Stimulated activated naive B cell treated with anti-CD40 and anti-IgM and Interleukin-4, amounts not matched to agents 10 μg/mL and 1 μg/mL and 100 μg/mL, for 72 hours (primary cell): ENCODE results near the gene MMS19.

ENCODE experiments used
- ATAC-seq, 2 donors: fragments of 150-1000 bp; cut with Tn5 transposase; replicated peaks; 2 replicates each; pipeline ENCODE4 v1.10.0; 2021; ENCODE audit warnings: moderate library complexity in 1 of 2
- DNase-seq: peaks from one replicate; pipeline ENCODE4 v3.0.0; 2021
- H3K27ac Mint-ChIP-seq: one replicate; pipeline ENCODE4 v1.8.0; 2022; ENCODE audit warnings: mild to moderate bottlenecking, mixed read lengths
- H3K27me3 Mint-ChIP-seq, 2 donors: one replicate each; pipeline ENCODE4 v1.8.0; 2022; ENCODE audit warnings: mixed read lengths in 2 of 2
- H3K36me3 Mint-ChIP-seq, 2 donors: one replicate each; pipeline ENCODE4 v1.8.0; 2022; ENCODE audit warnings: mixed read lengths in 2 of 2, mild to moderate bottlenecking in 1 of 2
- H3K4me1 Mint-ChIP-seq, 2 donors: one replicate each; pipeline ENCODE4 v1.8.0; 2022; ENCODE audit warnings: mixed read lengths in 2 of 2, mild to moderate bottlenecking in 1 of 2
- H3K4me3 Mint-ChIP-seq, 2 donors: one replicate each; pipeline ENCODE4 v1.8.0; 2022; ENCODE audit warnings: mild to moderate bottlenecking in 2 of 2, mixed read lengths in 2 of 2, moderate library complexity in 1 of 2
- H3K9me3 Mint-ChIP-seq, 2 donors: one replicate each; pipeline ENCODE4 v1.8.0; 2022; ENCODE audit warnings: mixed read lengths in 2 of 2, mild to moderate bottlenecking in 1 of 2

MMS19 gene

GRCh38 chr10:97518301-97519043 lies 20.2 kb upstream of the MMS19 start:
- Mint-ChIP-seq H3K4me1 (peaks cover 6 to 11% of the 10 kb centered on the region in 2 donors), H3K36me3 (no peaks in the 10 kb centered on the region), H3K9me3 (no peaks in the 10 kb centered on the region), H3K27me3 (peaks cover 10 to 40% of the 10 kb centered on the region in 2 donors), H3K4me3 (no peak overlapping the region), H3K27ac (no peak overlapping the region)
- no peak for DNase-seq
- ATAC-seq, result no peak

DNA sequence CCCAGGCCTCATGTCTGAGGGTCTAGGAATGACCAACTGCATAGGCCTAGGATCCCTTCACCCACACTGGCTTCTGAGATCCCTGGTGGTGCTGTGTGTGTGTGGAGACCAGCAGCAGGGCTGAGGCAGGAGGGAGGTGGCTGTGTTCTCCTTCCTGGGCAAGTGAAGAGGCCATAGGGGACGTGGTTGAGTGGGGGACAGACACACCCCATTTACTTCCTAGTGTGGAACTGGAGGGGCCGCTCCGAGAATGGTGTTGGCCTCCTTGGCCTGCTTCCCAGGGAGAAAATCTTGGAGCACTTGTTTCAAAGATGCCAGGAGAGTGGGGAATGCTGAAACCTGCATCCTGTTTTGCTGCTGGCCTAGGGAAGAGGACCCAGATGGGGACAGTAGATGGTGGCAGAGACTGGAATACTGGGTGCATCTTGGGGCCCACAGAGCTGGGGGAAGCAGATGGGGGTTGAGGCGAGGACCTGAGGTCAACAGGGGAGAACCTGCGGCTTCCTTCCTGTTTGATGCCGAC lies 19.6 kb upstream of the MMS19 start:
- no peaks in the 10 kb centered on the region for H3K36me3 Mint-ChIP-seq
- peaks cover 7 to 34% of the 10 kb centered on the region in 2 donors for H3K27me3 Mint-ChIP-seq
- DNase-seq (no peak), ATAC-seq (no peak)
- peaks cover 6 to 11% of the 10 kb centered on the region in 2 donors for H3K4me1 Mint-ChIP-seq
- no peaks in the 10 kb centered on the region for H3K9me3 Mint-ChIP-seq
- H3K4me3 Mint-ChIP-seq, result no peak overlapping the region
- H3K27ac Mint-ChIP-seq, result no peak overlapping the region

DNA sequence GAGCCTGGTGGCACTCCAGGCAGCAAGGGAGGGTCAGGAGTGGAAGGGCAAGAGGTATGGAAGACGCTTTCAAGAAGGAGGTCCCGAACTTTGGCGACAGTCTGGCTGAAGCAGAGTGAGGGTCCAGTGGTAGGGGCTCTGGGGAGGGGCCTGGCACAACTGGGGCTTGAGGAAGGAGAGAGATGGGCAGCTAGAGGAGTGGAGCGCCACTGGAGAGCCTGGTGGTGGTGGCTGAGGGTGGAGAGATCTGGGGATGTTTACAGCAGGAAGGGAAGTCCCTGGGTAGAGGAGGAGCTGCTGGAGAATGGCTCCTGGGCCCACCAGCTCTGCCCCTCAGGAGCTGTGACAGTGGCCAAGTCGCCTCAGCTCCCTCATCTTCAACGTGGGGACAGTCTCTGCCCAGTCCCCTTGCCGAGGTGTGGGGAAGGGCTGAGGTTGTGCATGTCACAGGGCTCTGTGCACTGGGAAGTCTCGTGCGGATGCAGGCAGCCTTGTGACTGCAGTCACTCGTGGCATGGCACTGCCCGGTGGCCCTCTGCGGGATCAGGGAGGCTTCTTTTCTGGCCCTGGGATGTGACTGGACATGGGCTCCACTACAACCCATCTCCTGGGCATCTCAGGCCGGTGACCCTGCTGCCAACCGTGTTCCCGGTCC lies 19.0 kb upstream of the MMS19 start:
- H3K27me3 Mint-ChIP-seq, result peaks cover 6 to 28% of the 10 kb centered on the region in 2 donors
- H3K27ac Mint-ChIP-seq, result no peak overlapping the region
- peaks cover 6 to 11% of the 10 kb centered on the region in 2 donors for H3K4me1 Mint-ChIP-seq
- H3K4me3 Mint-ChIP-seq, result no peak overlapping the region
- H3K9me3 Mint-ChIP-seq, result no peaks in the 10 kb centered on the region
- no peaks in the 10 kb centered on the region for H3K36me3 Mint-ChIP-seq
- no peak for ATAC-seq
- DNase-seq, result no peak

GRCh38 chr10:97515271-97515978 lies 17.2 kb upstream of the MMS19 start:
- Mint-ChIP-seq H3K27me3 (peaks cover 6 to 19% of the 10 kb centered on the region in 2 donors), H3K9me3 (no peaks in the 10 kb centered on the region), H3K4me3 (no peak overlapping the region), H3K27ac (no peak overlapping the region), H3K4me1 (peaks cover 6 to 11% of the 10 kb centered on the region in 2 donors), H3K36me3 (no peaks in the 10 kb centered on the region)
- ATAC-seq (no peak), DNase-seq (no peak)

- no peak for ATAC-seq
- no peak overlapping the region for H3K27ac Mint-ChIP-seq
- H3K4me1 Mint-ChIP-seq, result peaks cover 7 to 9% of the 10 kb centered on the region in 2 donors
- peaks cover 6 to 23% of the 10 kb centered on the region in 2 donors for H3K27me3 Mint-ChIP-seq
- DNase-seq, result no peak
- no peaks in the 10 kb centered on the region for H3K36me3 Mint-ChIP-seq
- H3K4me3 Mint-ChIP-seq, result no peak overlapping the region
- no peaks in the 10 kb centered on the region for H3K9me3 Mint-ChIP-seq
Observed at GRCh38 chr10:97514344-97514743, 16.1 kb upstream of the MMS19 start.

GRCh38 chr10:97512993-97513392 lies 14.8 kb upstream of the MMS19 start:
- Mint-ChIP-seq H3K27me3 (peaks cover 6 to 25% of the 10 kb centered on the region in 2 donors), H3K27ac (no peak overlapping the region), H3K36me3 (no peaks in the 10 kb centered on the region), H3K4me3 (no peak overlapping the region), H3K9me3 (no peaks in the 10 kb centered on the region), H3K4me1 (peaks cover 0 to 6% of the 10 kb centered on the region in 2 donors)
- DNase-seq (no peak), ATAC-seq (no peak)

GRCh38 chr10:97511711-97512440 lies 13.7 kb upstream of the MMS19 start:
- no peaks in the 10 kb centered on the region for H3K9me3 Mint-ChIP-seq
- no peak overlapping the region for H3K27ac Mint-ChIP-seq
- peaks cover 0 to 3% of the 10 kb centered on the region in 2 donors for H3K4me1 Mint-ChIP-seq
- DNase-seq (no peak), ATAC-seq (no peak)
- H3K27me3 Mint-ChIP-seq, result peaks cover 3 to 20% of the 10 kb centered on the region in 2 donors
- H3K36me3 Mint-ChIP-seq, result no peaks in the 10 kb centered on the region
- H3K4me3 Mint-ChIP-seq, result no peak overlapping the region

DNA sequence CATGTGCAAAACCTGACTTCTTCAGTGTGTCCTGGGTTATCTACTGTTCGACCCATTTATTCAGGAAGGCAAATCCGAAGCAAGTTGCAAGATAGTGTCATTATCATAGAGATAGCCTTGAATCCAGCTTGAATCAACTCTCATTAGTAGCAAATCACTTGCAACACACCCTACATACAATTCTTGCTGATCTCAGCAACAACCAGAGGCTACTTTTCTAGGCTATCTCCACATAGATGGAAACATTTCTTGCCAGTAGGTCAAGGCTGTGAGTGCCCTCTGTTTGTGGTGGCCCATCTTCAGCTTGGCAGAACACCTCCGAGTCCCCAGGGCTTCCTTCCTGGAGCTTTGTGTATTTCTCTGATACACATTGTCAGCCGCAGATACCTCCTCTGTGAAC lies 12.5 kb upstream of the MMS19 start:
- ATAC-seq, result no peak
- Mint-ChIP-seq H3K9me3 (no peaks in the 10 kb centered on the region), H3K27me3 (peaks cover 0 to 18% of the 10 kb centered on the region in 2 donors), H3K36me3 (no peaks in the 10 kb centered on the region), H3K27ac (no peak overlapping the region), H3K4me3 (no peak overlapping the region), H3K4me1 (peaks cover 8 to 11% of the 10 kb centered on the region in 2 donors)
- DNase-seq, result no peak

DNA sequence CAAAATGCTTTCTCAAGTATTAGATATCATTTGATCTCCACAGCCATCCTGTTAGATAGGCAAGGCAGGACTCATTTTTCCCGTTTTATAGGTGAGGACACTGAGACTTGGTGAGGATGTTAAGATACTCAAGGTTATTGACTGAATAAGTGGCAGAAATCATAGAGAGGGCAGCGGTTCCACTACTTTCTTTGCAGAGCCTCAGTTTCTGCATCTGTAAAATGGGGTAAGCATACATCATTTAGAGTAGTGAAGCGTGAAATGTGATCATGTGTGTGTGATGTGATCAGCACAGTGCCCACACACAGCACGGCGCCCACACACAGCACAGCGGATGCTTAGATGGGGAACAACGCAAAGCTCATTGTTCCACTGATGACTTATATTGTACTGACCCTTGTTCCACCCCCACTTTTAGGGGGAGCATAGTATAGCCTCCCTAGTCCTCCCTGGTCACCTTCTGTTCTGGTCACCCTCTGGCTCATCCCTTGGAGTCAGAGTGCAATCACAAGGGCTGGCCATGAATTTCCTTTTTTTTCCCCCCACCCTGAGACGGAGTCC lies 11.0 kb upstream of the MMS19 start:
- DNase-seq (no peak), ATAC-seq (no peak)
- Mint-ChIP-seq H3K36me3 (no peaks in the 10 kb centered on the region), H3K4me3 (no peak overlapping the region), H3K4me1 (peaks cover 8 to 11% of the 10 kb centered on the region in 2 donors), H3K27me3 (peaks cover 0 to 8% of the 10 kb centered on the region in 2 donors), H3K27ac (no peak overlapping the region), H3K9me3 (no peaks in the 10 kb centered on the region)

DNA sequence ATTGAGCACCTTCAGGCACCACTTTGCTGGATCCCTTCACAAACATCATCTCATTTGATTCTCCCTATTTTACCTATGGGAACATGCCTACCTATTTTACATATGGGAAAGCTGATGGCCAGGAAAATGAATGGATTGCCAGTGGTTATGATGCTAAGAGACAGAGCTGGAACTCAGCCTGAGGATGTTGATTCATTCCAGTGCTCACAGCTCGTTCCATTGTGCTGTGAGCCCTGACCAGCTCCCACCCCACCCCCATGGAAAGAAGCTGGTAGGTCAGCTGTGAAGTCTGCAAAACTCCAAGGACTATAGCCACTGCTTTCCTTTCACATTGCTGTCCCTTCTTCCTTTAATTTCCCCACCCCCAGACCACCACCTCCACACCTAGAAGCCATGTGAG lies 10.1 kb upstream of the MMS19 start:
- ATAC-seq (no peak), DNase-seq (no peak)
- Mint-ChIP-seq H3K27me3 (peaks cover 0 to 5% of the 10 kb centered on the region in 2 donors), H3K27ac (no peak overlapping the region), H3K9me3 (no peaks in the 10 kb centered on the region), H3K4me3 (no peak overlapping the region), H3K36me3 (no peaks in the 10 kb centered on the region), H3K4me1 (peaks cover 8 to 11% of the 10 kb centered on the region in 2 donors)

- H3K4me3 Mint-ChIP-seq, result no peak overlapping the region
- peak; percentile 88 to 93 for ATAC-seq
Observed at GRCh38 chr10:97506199-97506991, 8.2 kb upstream of the MMS19 start.

GRCh38 chr10:97505152-97505551 lies 6.9 kb upstream of the MMS19 start:
- no peak overlapping the region for H3K4me3 Mint-ChIP-seq
- H3K36me3 Mint-ChIP-seq, result no peaks in the 10 kb centered on the region
- no peak for DNase-seq
- peaks cover 18 to 30% of the 10 kb centered on the region in 2 donors for H3K27me3 Mint-ChIP-seq
- no peaks in the 10 kb centered on the region for H3K9me3 Mint-ChIP-seq
- H3K27ac Mint-ChIP-seq, result no peak overlapping the region
- ATAC-seq, result no peak
- H3K4me1 Mint-ChIP-seq, result peaks cover 8 to 14% of the 10 kb centered on the region in 2 donors

More at GRCh38 chr10:97506199-97506991, 8.2 kb upstream of the MMS19 start:
- peaks cover 7 to 18% of the 10 kb centered on the region in 2 donors for H3K27me3 Mint-ChIP-seq
- peaks cover 8 to 11% of the 10 kb centered on the region in 2 donors for H3K4me1 Mint-ChIP-seq
- no peaks in the 10 kb centered on the region for H3K36me3 Mint-ChIP-seq
- peak overlapping the region; percentile 60 for H3K27ac Mint-ChIP-seq
- DNase-seq, result no peak
- no peaks in the 10 kb centered on the region for H3K9me3 Mint-ChIP-seq

GRCh38 chr10:97503406-97503805 lies 5.2 kb upstream of the MMS19 start:
- peaks cover 22 to 29% of the 10 kb centered on the region in 2 donors for H3K27me3 Mint-ChIP-seq

More at GRCh38 chr10:97503406-97503805, 5.2 kb upstream of the MMS19 start:
- Mint-ChIP-seq H3K9me3 (no peaks in the 10 kb centered on the region), H3K4me1 (peaks cover 11 to 19% of the 10 kb centered on the region in 2 donors), H3K36me3 (no peaks in the 10 kb centered on the region), H3K4me3 (no peak overlapping the region), H3K27ac (no peak overlapping the region)
- no peak for DNase-seq
- ATAC-seq, result no peak
